GM19328 (cell line): ENCODE results near the gene CACNA1C.

ENCODE experiments used
- ATAC-seq: cut with Tn5 transposase; IDR thresholded peaks from one replicate; pipeline ENCODE4 v1.9.1; 2021; ENCODE audit warnings: mild to moderate bottlenecking, moderate library complexity; ENCODE audit not compliant: unreplicated experiment

CACNA1C gene

DNA sequence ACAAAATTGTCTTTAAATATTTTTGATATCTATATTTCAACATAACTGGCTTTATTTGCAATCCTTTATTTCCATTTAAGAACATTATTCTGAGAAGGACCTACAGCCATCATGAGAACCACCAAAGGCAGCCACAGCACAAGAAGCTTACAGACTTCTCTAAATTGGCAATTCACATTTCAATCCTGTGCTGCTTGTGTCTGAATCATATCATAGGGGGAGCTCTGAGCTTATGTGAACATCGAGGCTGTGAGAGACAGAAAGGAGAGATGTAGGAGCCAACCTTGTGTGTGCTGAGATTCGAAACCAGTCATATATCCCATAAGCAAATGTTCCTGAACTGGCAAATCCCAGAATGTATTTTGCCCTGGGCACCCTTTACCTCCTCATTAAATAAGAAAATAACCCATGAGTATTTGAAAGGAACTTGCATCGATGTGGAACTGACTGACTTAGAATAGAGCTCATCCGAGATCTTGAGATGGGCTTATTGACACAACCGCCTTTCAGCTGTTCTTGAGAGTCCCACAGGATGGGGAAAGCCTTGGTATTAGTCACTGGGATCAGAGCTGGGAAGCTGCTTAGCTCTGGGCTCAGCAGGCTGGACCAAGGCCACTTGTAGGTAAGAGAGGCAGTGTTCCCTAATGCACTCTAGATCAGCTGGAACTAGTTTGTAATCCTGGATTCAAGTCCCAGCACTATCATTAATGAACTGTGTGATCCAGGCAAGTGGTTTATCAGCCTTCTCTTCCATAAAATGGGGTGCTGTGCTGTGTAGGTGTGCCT is 329.8 kb downstream of the CACNA1C start:
- no peak for ATAC-seq

DNA sequence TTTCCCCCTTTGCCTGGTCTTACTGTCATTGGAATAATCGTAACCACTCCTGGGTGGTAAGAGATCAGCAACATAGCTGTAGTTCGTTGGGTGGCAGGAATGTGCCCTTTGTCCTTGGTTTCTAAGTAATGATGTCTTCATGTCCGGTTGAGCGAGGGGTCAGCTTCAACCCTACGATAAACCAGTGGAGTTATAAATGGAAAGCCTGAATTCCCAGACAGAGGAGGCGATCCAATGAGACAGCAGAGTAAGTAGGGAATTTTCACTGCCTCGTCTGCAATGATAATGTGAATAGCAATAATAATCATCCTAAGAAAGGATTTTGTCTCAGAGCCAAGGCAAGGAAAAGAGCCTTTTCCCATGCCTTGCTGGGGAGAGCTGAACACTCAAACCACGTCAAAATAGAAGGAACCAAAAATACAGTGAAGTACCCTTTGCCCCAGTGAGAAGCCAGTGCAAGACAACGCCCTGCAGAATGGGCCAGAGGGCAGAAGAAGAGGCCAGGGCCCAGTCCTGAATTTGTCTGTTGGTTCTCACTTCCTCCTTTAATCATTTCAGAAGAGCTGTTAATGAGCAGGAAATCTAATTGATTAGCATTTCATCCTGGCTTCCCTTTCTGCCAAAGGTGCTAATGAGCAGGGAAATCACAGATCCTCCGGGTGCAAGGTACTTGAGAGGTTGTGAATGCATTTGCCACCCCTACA is 330.7 kb downstream of the CACNA1C start:
- ATAC-seq, result no peak

DNA sequence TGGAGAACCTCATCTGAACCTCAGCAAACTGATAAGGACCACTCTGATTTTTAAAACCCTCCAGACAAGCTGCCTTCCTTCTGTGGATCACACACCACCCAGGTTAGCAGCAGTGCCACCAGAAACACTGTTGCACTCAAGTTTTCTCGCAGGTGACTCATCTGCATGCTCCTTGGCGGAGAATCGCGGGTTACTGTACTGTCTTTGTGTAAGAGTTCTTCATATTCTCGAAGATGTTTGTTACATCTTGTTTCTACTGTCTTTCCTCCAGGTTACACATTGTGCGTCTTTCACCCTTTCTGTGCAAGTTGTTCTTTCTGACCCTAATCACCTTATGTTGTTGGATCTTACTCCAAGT is 331.2 kb downstream of the CACNA1C start:
- ATAC-seq, result no peak

DNA sequence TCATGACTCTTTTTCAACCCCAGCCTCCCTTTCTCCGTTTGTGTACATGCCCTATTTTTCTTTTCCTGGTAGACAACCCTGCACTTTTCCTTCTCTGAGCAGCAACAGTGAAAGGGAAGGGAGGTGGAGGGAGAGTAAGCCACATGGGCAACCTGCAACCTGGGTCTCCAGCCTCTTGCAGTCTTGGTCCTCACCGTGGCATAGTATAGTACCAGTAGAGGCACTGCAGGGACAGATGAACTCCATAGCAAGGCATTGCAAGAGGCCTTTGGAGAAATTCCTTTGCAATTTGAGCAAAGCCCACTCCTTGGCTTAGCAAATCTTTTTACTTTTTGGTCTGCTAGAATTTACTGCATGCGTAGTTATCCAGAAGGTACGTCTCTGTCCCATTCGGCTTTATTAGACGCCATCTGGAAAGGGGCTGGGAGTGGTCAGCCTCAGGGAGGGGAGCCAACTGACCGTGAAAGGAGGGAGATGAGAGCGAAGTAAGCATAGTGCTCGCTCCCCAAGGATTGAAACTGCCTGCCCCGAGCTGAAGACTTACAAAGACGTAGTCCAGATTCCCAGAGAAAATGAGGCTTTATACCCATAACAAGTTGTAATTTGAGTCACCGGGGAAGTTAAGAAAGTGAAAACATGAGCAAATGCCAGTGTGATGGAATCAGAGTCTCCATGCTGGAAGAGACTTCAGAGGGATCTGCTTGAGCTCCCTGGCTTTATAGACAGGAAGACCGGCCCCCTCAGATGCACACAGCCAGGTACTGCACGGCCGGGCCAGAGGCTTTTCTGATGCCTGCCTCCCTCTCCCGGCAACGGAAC is 332.0 kb downstream of the CACNA1C start:
- ATAC-seq, result no peak

DNA sequence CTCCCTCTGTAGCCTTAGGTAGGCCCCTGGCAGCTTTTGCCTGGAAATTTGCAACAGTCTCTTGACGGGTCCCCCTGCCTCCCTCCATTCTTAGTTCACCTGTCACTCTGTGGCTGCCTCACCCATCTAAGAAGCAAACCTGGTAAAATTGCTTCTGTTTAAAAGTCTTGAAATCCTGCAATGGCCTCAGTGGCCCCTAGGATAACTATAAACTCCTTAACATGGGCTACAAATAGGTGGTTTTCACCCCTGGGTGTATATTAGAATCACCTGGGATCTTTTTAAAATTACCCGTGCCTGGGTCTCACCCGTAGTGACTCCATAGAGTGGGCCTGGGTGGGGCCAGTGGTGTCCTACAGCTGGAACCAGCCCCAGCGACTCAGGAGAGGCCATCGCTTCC is 332.7 kb downstream of the CACNA1C start:
- no peak for ATAC-seq

DNA sequence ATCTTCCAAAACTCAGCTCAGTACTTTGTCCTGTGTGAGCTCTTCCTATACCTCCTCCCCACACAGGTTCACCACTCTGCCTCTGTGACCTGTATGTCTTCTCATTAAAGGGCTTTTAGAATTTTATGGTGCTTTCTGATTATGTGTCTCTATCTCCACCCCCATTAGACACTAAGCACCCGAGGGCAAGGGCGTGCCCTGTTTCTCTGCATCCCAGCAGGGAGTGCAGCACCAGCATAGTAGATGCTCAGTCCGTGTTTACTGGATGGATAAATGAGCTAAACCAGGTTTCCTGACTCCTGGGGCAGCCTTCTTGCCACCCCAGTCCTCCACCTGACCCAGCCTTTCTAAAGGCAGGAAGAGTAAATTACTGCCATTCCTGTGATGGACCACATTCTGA is 333.8 kb downstream of the CACNA1C start:
- no peak for ATAC-seq

DNA sequence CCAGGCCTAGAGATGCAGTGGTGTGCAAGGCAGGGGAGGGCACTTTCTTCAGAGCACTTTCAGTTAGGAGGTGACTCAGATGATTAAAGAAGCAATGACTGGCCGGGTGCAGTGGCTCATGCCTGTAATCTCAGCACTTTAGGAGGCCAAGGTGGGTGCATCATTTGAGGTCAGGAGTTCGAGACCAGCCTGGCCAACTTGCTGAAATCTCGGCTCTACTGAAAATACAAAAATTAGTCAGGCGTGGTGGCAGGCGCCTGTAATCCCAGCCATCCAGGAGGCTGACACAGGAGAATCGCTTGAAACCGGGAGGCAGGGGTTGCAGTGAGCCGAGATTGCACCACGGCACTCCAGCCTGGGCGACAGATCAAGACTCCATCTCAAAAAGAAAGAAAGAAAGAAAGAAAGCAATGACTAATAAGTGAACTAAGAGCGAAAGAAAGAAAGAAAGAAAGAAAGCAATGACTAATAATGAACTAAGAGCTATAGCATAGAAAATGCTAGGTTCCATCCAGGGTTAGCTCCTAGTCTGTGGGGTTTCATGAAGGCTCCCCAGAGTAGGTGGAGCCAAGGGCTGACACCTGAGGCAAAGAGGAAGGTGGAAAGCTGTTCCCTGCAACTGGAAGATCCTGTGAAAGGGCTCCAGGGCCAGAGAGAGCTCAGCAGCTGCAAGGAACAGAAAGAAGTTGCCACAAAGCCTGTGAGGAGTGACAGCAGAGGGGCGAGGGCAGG is 334.5 kb downstream of the CACNA1C start:
- no peak for ATAC-seq

DNA sequence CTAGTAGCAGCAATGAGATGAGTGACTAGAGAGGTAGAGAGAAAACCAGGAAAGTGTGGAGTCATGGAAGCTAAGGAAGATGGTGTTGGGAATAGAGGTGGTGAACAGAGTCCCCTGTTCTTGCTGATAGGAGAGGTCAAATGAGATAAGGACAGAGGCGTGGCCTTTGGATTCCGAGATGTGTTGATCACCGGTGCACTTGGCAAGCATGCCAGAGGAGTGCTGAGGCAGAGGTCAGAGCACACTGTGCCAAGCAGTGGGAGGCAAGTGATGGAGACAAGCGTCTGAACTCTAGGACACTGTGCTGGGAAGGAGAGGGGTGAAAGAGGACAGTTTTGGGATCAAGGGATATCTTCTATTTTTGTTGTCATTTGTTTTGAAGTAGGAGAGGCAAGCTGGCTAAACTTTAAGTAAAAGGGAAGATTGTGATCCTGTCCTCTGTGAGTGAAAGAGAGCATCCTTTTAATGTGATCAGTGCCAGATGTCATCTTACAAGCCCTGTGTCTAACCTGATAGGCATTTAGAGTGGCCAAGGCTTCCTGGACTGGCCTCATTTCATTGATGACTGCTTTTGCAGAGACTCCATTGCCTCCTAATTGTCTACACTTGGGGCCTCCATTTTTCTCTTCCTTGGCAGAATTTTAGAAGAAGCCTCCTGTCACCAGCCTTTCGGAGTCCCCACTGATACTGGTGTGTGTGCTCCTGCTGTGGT is 336.4 kb downstream of the CACNA1C start:
- no peak for ATAC-seq

DNA sequence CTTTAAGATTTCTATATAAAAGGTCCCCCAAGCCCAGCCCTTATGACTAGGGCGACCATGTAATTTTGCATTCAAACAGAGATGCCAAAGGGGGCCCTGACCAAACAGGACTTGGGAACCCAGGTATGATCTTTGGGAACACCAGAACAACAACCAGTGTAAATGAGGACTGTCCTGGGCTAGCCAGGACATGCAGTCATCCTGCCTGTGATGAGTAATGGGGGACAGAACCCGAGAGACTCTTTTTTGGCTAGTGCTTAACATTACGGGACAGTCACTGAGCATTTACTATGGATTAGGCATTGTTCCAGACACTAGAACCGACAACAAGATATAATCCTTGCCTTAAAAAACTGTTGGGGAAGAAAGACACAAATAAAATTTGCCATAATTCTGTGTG is 337.3 kb downstream of the CACNA1C start:
- ATAC-seq, result no peak

DNA sequence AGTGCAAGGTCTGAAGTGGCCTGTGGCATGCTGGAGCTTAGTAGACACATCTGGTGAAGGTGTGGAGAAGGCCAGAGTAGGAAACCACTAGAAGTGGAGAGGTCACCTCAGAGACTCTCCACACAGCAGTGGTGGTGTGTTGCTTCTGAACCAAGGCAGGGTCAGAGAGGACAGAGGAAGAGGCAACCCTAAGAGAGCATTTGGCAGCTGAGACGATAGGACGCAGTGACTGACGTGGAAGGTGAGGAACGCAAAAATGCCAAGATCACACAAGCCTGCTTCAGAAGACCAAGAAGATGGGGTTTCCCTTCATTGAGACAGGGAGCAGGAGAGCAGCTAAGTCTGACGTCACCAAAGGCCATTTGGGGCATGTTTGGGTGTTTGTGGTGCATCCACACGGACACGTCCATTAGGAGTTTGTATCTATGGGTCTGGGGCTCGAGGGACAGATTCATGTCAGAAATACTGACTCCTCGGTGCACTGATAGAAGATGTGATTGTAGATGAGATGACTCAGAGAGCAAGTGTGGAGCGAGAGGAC is 338.1 kb downstream of the CACNA1C start:
- no peak for ATAC-seq

DNA sequence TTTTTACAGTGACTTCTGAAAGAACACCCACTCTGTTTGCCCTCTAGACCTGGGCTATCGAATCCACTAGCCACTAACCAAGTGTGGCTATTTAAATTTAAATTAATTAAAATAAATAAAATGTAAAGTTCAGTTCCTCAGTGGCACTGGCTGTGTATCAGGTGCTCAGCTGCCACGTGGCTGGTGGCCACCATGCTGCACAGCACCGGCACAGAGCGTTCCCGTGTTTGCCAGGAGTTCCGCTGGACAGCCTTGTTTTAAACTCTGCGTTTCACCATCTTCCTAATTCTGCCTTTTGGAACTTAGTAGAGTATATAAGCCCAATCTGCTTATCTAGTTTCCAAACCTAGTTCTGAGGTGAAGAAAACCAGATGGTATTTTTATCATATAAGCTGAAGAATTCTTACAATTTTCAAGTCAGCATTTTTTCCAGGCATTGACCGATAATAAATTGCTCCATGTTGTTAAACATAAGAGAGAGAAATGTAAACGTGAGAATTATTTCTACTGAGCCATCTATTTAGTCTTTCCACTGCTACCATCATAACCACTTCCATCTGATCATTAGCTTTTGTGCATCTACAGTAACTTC is 339.0 kb downstream of the CACNA1C start:
- no peak for ATAC-seq

DNA sequence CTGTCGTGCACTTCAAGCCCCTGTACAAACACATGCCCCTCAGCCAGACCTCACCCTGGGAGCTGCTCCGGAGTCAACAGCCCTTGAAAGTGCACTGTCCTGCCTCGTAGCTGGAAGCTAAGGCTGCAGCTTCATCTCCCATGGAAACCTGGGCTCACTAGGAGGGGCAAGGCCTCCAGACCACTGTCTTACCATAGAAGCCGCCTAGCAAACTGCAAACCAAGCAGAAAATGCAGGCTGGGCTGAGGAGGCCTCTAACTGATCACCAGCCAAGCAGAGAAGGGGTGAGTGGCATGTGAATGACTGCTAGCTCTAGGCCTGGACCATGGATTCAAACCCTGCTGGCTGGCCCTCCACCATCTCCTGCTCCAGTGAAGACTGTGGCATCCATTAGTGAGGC is 340.2 kb downstream of the CACNA1C start:
- ATAC-seq, result no peak

DNA sequence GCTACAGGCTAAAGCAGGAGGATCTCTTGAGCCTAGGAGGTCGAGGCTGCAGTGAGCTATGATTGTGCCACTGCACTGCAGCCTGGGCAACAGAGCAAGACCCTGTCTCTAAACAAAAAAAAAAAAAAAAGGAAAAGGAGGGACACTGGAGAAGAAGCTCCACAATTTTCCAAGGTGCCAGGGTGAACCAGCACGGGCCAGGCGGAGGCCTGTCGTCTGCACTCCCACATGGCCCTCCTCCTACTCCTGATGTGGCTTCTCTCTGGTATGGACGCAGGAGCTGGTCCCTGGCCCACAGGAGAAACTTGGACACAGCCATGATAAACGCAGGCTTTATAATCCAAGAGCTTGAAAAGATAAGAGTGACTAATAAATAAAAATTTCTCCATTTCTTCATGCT is 341.2 kb downstream of the CACNA1C start:
- ATAC-seq, result no peak

DNA sequence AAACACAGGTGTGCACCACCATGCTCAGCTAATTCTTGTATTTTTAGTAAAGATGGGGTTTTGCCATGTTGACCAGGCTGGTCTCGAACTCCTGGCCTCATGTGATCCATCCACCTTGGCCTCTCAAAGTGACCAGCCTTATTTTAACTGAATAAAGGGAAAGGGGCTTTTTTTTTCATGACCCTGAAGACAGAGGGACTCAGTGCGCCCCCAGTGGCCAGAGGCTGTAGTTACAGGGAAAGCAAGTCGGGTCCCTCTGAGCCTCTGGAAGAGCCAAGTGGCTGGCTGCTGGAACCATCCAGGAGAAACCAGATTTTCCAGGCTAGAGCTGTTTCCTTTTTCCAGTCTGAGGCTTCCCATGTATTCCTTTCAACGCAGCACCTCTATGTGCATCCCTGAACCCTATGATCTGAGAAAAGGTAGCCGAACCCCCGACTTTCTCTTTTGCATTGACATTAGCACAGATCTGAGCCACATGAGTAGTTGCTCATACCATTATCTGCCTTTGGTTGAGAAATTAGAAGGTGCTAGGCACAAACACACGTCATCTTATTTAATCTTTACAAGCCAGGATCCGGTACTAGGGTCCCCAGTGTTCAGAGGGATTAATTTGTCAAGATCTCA is 342.7 kb downstream of the CACNA1C start:
- no peak for ATAC-seq

DNA sequence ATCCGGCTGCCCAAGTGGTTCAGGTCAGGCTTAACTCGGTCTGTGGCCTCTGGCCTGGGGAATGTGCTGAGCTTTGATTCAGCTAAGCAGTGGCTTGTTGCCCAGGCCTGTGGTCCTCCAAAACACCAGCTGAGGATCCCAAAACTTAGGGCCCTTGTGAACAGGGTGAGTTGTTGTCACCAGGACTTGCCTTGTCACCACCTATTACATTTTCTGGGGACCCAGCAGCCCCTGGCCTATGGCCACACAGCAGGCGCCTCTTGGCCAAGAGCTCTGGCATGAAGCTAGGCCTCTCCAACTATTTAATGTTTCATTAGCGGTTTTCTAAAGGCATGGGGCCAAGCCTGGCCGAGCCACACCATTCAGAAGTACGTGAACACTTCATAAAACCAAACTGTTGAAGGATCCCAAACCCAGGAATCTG is 343.7 kb downstream of the CACNA1C start:
- no peak for ATAC-seq

DNA sequence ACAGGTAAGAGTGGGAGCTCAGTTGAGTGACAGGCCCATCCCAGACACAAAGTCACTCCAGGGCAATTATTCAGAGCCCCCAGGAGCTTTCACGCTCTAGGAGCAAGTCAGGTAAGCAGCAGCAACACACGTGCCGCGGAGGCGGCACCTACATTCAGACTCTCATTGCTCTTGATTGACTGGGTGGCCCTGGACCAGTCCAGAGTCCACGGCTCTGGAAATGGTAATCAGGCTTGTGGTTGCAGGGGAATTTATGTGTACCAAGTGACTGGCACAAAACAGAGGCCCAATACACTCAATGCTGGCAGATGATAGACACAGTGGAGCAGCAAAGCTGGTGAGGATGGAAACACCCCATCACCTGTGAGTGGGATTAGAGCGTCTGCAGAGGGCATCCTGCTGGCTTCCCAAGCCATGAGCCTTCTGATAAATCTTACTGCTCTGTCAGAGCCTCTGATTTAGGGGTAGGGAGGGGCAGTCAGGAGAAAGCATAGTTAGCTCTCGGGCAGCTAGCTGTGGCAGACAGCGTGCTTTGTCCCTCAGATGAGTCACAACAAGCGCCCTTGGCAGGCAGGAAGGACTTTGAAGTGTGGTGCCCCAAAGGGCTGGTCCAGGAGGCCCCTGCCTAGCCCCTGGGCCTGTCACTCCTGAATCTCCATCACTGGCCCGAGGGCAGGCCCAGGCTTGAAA is 344.7 kb downstream of the CACNA1C start:
- no peak for ATAC-seq

DNA sequence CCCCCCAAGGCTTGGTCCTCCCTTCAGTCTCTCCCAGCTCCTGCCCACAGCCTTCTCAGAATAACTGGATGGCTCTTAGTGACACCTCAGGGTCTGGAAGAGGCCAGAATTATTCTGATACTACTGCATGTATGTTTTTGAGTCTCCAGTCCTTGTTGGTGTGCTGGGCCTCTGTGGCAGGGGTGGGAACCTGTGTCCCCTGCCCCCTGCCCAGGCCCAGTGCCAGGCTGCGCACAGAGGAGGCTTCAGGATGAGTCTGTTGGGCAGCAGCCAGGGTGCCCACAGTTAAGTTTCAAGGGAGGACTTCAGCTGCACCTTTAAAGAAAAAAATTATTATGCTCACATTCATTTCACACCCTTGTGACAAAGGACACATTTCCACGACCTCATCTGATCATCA is 348.3 kb downstream of the CACNA1C start:
- no peak for ATAC-seq

DNA sequence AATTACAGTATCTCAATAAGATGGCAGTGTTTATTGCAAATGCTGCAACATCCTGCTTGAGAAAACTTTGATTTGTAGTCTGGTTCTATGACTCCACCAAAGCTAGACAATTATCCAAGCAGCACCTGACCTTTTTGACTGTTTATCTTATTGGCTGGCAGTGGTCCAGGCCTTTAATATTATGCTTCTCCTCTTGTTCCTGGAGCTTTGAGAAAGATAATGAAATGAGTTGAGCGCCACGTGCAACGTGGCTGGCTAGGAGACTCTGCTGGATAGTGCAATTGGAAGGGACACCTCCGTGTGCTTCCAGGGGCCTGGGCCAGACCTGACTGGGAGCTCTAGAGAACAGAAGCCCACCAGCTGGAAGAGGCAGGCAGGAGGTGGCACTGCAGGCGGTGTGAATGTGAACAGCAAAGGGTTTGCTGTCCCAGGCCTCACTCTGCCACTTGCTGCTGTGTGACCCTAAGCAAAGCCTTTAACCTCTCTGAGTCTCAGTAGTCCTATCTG is 349.3 kb downstream of the CACNA1C start:
- ATAC-seq, result no peak
